HG03457 (cell line): ENCODE measurements around the gene STRIP2.
"Not testable (repeated sequence)": the region's sequence is repeated elsewhere in the genome, so short reads cannot be mapped to it uniquely, and the experiment has no call there.

ENCODE experiments used
- ATAC-seq: cut with Tn5 transposase; IDR thresholded peaks from one replicate; pipeline ENCODE4 v1.9.1; 2021; ENCODE audit warnings: moderate number of reproducible peaks; ENCODE audit not compliant: unreplicated experiment

The STRIP2 gene

GRCh38 chr7:129417073-129417472, 17.2 kb upstream of the STRIP2 start:
- no peak for ATAC-seq

DNA sequence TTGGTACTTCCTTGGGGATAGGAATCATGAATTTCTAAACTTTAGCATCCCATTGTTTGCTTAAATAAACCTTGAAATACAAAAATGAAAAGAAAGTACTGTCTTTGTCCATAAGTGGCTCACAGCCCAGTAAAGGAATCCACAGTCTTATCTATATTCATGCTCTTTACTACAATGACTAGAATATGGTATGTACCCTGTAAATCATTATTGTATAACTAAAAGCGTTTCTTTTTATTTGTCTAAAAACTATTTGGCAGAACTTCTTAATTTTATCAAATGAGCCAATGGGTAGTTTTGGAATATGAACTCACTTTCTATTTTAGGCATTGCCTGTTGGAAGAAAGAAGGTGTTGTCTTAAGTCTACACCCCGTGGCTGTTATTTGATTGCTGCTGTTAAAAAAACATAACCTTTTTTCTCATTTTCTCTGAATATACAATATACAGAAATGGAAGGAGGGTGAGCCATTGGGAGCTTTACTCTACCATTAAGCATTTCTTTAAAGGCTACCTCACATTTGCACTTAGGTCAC, 12.4 kb upstream of the STRIP2 start:
- ATAC-seq, result no peak

GRCh38 chr7:129422727-129423126, 11.5 kb upstream of the STRIP2 start:
- ATAC-seq, result no peak

DNA sequence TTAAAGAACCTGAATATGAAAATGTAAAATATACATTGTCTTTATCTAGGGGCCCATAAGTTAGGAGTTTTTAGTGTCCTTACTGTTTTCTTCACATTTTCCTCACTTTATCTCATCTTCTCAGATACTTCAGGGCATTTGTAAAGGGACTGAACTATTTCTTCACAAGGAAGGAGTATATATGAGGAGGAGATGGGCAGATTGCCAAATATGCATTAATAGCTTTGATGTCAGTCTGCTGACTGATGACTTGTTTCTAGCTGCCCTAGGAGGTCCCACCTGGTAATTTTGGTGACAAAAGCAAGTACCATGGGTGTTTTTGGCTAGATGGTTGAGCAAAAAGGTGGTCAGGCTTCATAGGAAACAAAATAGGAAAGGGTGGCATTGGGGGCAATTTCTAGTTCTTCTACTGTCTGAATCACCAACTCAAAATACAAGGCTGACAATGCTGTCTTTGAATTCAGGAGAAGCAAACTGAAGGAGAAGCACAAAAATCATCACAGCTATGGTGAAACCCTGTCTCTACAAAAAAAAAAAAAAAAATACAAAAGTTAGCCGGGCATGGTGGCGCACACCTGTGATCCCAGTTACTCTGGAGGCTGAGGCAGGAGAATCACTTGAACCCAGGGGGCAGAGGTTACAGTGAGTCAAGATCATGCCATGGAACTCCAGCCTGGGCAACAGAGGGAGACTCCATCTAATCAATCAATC, 10.4 kb upstream of the STRIP2 start:
- ATAC-seq, result no peak

DNA sequence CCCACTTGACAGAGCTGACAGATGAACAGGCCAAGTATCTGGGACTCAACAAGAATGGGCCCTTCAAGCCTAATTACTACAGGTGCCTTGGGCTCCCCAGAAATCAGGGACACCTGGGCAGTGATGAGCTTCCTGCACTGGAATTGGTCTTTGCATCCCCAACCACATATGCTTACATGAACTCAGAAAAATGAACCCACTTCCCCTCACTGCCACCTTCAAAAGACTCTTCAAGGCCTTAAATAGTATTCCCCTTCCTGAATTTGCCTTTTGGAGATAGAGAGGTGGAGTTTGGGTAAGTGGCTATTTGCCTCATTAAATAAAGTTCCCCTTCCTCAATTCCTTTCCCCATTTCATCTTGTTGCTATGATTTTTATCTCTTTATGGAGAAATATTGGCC, 7.8 kb upstream of the STRIP2 start:
- no peak for ATAC-seq

DNA sequence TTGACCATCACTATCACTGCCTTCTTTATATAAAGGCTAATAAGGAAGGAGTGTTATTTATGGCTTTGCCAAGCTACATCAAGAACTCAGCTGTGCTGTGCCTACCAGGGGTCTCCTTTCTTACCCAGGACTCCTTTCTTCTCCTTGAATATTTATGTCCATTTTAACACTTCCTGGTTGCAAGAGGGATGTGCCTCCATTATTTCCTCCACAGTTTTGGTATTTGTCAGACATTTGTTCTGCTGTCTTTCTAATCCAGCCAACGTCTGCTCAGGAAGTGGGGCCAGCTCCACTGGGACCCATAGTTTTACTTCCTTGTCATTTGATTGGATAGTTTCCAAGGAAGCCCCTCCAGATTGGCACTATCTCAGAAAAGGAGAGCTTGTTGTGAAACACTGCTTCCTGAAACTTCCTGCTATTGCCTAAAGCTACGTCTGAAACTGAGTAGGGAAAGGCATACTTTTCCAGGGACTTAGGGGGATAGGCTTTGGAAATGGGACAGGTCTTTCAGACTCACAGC, 6.6 kb upstream of the STRIP2 start:
- ATAC-seq, result no peak

DNA sequence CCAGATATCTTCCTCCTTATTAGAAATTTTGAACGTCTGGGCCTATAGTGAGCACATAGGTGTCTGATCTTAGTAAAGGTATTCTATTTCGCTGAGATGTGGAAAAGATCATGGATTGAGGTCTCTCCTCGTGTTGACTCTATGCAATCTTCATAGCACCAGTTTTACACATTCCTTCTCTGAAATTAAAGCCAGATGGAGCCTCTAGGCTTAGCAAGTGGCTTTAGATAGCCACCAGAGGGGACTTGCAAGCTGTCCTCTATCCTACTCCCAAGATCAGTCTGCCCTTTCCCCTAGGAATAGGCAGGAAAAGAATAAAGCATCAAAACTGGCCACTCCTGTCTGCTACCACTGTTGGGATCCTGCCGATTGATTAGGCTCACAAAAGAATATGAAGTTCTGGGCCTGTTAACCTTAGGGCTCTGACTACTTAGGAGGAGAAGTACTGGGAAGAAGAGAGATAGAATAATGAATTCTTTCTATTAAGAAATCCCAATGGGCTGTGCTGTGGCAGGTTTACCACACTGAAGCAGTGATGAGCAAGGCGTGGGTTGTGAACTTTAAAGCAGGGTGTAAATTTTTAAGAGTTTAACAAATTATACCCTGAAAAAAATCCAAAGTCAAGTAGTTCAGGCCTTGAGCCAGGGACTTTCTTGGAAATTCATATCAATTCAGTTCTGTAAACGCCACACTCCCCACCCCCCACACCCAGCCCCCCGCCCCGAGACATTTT, 2.2 kb upstream of the STRIP2 start:
- no peak for ATAC-seq

- ATAC-seq, result no peak
These were observed 565 bp downstream of the STRIP2 start for GRCh38 chr7:129434675-129435318.

DNA sequence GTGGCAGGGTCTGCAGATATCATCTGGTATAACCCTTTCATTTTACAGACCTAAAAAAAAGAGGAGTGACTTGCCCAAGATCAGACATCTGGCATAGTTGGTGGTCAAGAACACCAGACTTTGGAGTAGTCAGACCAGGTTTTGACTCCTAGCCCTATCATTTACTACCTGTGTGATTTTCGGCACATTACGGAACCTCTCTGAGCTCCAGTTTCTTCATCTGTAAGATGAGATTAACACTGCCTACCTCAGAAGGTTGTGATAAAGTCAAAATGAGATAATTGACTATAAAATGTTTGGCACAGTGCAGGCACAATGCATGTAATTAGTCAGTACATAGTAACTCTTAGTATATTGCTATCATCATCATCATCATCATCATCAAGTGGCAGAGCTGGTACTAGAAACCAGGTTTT, 1.2 kb downstream of the STRIP2 start:
- ATAC-seq, result no peak

- no peak for ATAC-seq
These were observed 2.2 kb downstream of the STRIP2 start for GRCh38 chr7:129436335-129436923.

DNA sequence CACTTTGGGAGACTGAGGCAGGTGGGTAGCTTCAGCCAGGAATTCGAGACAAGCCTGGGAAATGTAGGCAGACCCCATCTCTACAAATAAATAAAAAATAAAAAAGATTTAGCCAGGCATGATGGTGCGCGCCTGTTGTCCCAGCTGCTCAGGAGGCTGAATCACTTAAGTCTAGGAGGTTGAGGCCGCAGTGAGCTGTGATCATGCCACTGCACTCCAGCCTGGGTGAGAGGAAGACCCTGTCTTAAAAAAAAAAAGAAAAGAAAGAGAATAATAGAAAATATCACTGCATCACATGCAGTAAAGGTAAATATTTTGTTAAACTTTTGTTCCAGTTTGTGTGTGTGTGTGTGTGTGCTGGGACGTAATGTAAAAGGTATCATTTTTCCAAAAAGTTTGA, 3.0 kb downstream of the STRIP2 start:
- ATAC-seq, result no peak

DNA sequence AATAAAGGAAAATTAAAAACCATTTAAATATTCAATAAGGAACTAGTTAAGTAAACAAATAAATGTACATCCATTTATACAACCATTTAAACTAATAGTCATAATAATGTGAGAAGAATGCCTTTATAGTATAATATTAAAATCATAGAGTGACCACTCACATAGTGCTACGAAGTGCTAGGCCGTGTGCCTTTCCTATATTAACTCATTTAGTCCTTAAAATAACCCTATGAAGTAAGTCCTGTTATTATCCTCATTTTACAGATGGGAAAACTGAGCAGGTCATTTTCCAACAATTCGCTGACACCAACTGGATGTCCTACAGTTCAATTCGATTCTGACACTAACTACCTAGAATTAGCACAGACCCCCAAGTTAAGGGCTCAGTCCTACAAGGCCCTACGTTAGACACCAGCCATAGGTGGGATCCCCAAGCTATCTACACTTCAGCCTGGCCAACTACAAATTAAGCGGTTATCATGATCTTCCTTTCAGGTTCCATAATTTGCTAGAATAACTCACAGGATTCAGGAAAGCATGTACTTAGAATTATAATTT, 4.1 kb downstream of the STRIP2 start:
- no peak for ATAC-seq

GRCh38 chr7:129438839-129439651, 4.8 kb downstream of the STRIP2 start:
- no peak for ATAC-seq

DNA sequence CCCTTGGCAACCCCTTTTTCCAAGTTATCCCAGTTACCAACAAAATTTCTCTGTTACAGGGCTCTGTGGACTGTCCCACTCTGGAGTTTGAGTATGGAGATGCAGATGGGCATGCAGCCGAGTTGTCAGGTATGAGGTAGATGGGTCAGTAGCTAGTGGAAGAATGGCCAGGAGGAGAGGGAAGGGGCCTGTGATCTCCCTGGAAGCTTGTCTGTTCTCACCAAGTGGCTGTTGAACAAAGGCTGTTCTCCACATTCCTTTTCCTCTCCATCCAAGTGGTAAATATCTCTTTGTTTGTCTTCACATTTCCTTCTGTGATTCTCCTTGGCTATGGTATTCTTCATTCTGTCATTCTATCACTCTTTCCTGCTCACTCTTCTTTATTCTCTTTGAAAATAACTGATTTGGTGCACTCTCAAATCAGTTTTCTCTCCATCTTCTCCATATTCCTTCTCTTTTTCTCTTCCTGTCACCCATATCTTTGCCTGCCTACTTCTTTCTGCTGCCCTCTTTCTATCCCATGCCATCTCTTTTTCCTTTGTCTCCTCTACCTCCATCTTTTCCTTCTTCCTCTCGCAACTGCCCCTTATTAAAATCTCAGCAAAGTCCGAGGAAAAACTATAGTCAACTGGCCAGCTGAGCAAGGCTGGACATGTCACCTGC, 5.9 kb downstream of the STRIP2 start:
- ATAC-seq, result no peak

DNA sequence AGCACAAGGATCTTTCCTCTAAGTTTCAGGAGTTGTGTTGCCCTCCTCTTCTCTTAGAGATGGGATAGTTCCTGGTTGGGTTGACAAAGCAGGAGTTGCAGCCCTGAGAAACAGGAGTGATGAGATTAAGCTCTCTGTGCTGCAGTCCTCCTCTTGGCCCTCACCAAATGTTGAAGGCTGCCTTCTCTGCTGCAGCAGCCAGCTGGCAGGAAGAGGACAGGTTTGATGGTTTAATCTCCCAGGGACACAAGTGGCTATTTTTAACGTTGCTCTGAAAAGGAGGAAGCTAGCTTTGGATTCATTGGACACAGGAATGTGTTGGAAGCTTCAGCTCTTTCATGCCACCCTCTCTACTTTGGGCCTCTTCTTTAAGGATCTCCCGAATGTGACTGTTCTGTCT, 9.4 kb downstream of the STRIP2 start:
- ATAC-seq, result no peak

DNA sequence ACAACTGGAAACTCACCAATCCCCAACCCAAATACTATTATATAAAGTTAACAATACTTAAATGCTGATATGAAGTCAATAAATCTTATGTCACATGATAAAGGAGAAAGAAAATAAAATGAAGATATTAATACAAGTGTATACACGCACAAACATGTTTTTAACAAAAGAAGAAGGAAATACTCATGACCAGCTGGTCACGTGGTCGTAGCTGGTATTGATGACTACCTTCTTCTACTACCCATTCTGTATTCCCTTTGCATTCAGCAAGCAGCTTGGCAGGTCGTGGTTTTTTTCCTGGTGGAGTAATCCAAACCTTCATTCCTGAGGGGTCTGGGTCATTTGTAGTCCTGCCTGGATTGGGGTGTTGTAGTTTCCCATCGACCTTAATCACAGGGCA, 10.5 kb downstream of the STRIP2 start:
- ATAC-seq, result not testable (repeated sequence)

DNA sequence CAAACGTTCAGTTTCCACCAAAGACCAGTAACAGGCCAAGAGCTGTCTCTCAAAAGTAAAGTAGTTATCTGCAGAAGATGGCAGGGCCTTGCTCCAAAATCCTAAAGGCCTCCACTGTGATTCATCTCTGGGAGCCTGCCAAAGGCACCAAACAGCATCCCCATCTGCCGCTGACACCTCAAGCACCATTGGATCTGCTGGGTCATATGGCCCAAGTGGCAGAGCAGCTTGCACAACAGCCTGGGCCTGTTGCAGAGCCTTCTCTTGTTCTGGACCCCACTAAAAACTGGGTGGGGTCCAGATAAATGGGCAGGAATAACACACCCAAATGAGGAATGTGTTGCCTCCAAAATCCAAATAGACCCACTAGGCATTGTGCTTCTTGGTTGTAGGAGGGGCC, 12.7 kb downstream of the STRIP2 start:
- ATAC-seq, result not testable (repeated sequence)

GRCh38 chr7:129447445-129447844, 13.2 kb downstream of the STRIP2 start:
- ATAC-seq, result not testable (repeated sequence)

DNA sequence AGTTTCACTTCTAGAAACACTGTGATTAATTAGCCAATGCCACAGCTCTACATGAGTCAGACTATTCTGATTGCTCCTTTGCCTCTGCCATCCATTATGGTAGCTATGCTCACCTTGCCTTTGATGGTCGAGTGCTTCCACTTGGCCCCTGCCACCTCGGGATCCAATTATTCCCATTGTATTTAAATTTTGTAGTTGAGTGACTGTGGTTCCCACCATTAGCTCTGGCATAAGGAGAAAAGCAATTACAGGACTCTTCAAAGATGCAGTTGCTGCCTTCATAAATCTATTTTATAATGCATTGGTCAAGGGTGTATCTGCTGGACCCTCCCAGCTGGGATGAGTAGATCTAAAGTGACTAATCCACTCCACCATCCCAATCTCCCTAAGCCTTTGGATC, 14.4 kb downstream of the STRIP2 start:
- not testable (repeated sequence) for ATAC-seq
